Fibroblast of the aortic adventitia (primary cell): ENCODE results near the gene SETD2. TPM values are rescaled to one million over a fixed set of nuclear protein-coding genes. Genes with fewer than 3 reads are reported as not detected.
"Not testable (repeated sequence)": the region's sequence is repeated elsewhere in the genome, so short reads cannot be mapped to it uniquely, and the experiment has no call there.

ENCODE experiments used
- DNase-seq: peaks from one replicate; pipeline ENCODE4 v3.0.0-alpha.2; 2010; ENCODE audit warnings: low read depth
- H3K4me3 ChIP-seq: 2 replicates; pipeline ENCODE4 v1.5.1; 2011; ENCODE audit warnings: low read depth, mild to moderate bottlenecking, control low read depth, low read length, moderate library complexity
- total RNA-seq: library from RNA; depleted of rRNA; stranded (reverse); fragments of >200 nt; gene quantifications from 2 replicates; pipeline ENCODE4 v1.2.3, GENCODE V29; 2012; ENCODE audit warnings: low replicate concordance
- TF ChIP-seq, protein P1 (sequence below): IDR thresholded peaks from 2 replicates; pipeline ENCODE4 v1.5.1; 2011; ENCODE audit warnings: mild to moderate bottlenecking, low read length, control low read depth, inconsistent platforms; ENCODE audit not compliant: insufficient read depth

SETD2 gene
- total RNA-seq, 1 donor: 37.6 TPM

- DNase-seq: no peak
- H3K4me3 ChIP-seq: no peak overlapping the region
- TF ChIP-seq, protein P1, sequence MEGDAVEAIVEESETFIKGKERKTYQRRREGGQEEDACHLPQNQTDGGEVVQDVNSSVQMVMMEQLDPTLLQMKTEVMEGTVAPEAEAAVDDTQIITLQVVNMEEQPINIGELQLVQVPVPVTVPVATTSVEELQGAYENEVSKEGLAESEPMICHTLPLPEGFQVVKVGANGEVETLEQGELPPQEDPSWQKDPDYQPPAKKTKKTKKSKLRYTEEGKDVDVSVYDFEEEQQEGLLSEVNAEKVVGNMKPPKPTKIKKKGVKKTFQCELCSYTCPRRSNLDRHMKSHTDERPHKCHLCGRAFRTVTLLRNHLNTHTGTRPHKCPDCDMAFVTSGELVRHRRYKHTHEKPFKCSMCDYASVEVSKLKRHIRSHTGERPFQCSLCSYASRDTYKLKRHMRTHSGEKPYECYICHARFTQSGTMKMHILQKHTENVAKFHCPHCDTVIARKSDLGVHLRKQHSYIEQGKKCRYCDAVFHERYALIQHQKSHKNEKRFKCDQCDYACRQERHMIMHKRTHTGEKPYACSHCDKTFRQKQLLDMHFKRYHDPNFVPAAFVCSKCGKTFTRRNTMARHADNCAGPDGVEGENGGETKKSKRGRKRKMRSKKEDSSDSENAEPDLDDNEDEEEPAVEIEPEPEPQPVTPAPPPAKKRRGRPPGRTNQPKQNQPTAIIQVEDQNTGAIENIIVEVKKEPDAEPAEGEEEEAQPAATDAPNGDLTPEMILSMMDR: no peak
These were observed 127.8 kb downstream of the SETD2 start for GRCh38 chr3:47036145-47036544.

- peak; percentile 18 for DNase-seq
- H3K4me3 ChIP-seq: no peak overlapping the region
- TF ChIP-seq, protein P1: no peak
These were observed 128.3 kb downstream of the SETD2 start for GRCh38 chr3:47035645-47036044.

DNA sequence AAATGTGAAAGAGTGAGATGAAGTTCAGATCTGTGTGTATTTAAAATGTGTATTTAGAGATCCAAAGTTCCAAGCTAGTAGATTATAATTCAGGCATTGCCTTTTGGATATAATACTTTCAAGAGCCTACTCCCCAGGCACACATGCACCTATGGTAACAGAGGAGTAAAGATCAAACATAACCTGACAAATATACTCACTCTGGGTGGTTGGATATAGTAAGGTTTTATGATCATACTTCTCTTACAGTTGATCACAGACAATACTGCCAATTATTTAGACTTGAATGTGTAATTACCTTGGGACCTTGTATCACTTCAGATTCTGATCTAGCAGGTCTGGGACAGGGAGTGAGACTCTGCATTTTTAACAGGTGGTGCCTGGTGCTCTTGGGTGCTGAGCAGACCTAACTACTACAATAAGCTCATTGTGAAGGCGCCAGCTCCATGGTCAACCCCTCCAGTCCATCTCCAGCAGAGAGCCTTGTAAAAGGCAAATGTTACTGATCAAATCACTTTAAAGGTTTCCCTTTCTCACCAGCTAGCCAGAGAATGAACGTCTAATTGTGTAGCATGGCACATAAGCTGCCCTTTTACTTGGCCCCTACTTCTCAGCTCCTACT lies 128.9 kb downstream of the SETD2 start:
- H3K4me3 ChIP-seq: no peak overlapping the region
- DNase-seq: no peak
- TF ChIP-seq, protein P1: no peak

DNA sequence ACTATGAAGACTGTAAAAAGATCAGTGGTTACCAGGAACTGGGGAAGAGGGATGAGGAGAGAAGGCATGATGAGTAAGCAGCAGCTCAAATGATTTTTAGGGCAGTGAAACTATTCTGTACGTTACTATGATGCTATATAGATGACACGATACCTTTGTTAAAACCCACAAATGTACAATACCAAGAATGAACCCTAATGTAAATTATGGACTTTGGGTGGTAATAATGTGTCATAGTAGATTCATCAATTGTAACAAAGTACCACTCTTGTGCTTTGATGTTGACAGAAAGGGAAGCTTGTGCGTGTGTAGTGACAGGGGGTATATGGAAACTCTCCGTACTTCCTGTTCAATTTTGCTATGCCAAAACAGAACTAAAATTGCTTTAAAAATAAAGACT lies 132.9 kb downstream of the SETD2 start:
- DNase-seq, H3K4me3 ChIP-seq: not testable (repeated sequence)

GRCh38 chr3:47028667-47029066 lies 135.2 kb downstream of the SETD2 start:
- H3K4me3 ChIP-seq: no peak overlapping the region
- TF ChIP-seq, protein P1: no peak
- no peak for DNase-seq

DNA sequence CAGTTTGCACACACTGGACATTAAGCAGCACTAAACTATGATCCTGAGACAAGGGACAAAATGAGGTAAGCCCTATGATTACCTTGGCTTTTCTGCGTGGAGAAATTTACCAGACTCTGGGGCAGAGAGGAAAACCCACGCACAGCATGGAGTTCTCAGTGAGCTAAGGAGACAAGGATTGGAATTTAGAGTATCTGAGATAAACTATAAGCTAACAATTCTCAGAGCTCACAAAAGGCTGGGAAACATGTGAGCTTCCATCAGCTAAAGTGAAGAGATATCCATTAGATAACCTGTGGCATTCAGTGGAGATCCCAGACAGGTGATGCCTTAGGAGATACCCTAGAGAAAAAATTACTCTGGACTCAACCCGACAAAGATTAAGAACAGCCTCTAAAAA lies 135.8 kb downstream of the SETD2 start:
- no peak overlapping the region for H3K4me3 ChIP-seq
- TF ChIP-seq, protein P1: no peak

GRCh38 chr3:47026432-47026831 lies 137.5 kb downstream of the SETD2 start:
- DNase-seq, H3K4me3 ChIP-seq: not testable (repeated sequence)

More for the DNA sequence above, 135.8 kb downstream of the SETD2 start:
- DNase-seq: no peak

DNA sequence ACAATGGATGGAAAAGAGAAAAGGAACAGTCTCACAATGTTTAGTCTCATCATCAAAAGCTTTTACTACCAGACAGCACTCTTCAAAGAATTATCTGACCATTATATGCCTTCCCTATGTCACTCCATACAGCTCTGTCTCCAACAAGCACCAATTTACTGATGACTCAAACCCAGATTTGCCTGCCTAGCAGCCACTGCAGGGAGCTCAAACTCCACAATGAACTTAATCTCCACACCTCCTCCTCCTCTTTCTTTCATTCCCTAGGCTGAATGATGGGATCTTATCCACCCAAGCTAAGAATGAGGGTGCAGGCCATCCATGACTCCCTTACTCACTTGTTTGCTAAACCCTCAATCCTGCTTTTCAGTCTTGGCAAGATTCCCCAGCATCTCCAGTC lies 139.0 kb downstream of the SETD2 start:
- DNase-seq: peak; percentile 38
- TF ChIP-seq, protein P1: no peak
- H3K4me3 ChIP-seq: no peak overlapping the region
